Left colon (tissue), 2 donors: ENCODE measurements around the gene PIK3AP1. TPM values are rescaled to one million over a fixed set of nuclear protein-coding genes. Genes with fewer than 3 reads are reported as not detected.
"Not testable (repeated sequence)": the region's sequence is repeated elsewhere in the genome, so short reads cannot be mapped to it uniquely, and the experiment has no call there.

Source experiments
- ATAC-seq: fragments of 200-7000 bp; cut with Tn5 transposase; one replicate; pipeline ENCODE4 v1.9.1; 2020; ENCODE audit warnings: mild to moderate bottlenecking, moderate library complexity
- DNase-seq, 2 donors: peaks; one replicate each; pipeline ENCODE4 v3.0.0-alpha.2; 2020
- intact Hi-C, 2 donors: fragments of 100-400 bp; cut with DNase I in 1 of 2; cut with micrococcal nuclease in 1 of 2; formaldehyde crosslinking; loops; one replicate each; pipeline versions ENCODE4 v1.11.2 to v1.14.0; 2022; cut with DNase I, micrococcal nuclease
- total RNA-seq, 2 donors: library from RNA; stranded (reverse); fragmentation: NEBNext Ultra II Directional; extraction: Animal tissue kit (Norgen Biotek cat#: 25700); gene quantifications; one replicate each; pipeline ENCODE4 v1.2.1, GENCODE V29; 2021
- donor health status: DM: no; HTN: no; CAD: no.
- donor health status: DM: yes; HTN: yes; CAD: no.

PIK3AP1 gene
- total RNA-seq, 2 donors from 2014 or later = 10.1 to 13.0 TPM

DNA sequence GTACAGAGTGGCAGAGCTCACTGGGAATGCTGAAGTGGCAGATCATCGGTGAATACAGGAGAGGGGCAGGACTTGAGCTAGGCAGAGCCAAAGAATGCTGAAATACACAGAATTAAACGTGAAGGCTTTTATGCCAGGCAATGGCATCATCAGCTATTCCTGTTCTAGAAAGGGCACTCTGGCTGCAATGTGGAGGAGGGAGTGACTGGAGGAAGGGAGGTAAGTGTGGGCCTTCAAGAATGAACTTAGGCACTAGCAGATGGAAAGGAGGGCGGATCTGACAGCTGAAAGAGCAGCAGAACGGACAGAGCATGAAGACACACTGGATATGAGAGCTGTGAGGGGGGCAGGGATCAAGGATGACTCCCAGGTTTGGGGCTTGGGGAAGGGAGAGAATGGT is 121.5 kb downstream of the PIK3AP1 start:
- ATAC-seq = peak; percentile 68
- intact Hi-C loops = no loop called here
- peak in 1 of 2 donors; percentile 30 for DNase-seq

DNA sequence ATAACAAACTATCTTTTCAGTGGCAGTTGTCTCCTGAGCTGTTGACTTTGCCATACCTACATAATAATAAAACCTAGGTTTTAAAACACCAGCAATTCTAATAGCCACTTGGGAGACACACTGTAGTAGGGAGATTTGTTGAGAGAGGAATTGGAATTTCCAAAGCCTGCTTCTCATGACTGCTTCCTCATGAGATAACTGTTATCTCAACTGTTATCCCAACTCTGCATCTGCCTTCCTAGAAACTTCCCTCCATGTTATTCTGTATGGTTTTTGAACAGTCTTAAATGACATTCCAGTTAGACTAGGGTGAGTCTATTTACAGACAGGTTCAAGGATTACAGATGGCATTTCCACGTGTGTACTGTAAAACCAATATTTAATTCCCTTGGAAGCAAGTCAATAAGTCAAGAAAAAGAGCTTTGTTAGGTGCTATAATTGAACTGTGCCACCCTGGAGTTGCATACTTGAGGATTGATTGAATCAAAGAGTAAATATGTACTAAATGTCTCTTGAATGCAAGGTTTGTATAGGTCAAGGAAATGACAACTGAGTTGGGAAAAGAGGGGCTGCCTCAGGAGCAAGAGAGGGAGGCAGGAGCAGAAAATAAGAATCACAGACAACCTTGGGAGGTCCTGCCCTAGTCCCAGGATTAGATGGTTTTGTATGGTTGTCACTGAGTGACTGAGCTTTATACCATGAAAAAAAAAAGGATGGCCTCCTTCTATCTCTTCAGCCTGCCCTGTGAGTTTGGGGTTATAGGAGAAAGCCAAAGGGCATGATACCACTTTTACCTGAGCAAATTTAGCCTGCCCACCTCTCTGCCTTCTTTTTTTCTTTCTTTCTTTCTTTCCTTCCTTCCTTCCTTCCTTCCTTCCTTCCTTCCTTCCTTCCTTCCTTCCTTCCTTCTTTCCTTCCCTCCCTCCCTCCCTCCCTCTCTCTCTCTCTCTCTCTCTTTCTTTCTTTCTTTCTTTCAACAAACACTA is 123.6 kb downstream of the PIK3AP1 start:
- peak; percentile 65 for ATAC-seq
- no peak for DNase-seq

DNA sequence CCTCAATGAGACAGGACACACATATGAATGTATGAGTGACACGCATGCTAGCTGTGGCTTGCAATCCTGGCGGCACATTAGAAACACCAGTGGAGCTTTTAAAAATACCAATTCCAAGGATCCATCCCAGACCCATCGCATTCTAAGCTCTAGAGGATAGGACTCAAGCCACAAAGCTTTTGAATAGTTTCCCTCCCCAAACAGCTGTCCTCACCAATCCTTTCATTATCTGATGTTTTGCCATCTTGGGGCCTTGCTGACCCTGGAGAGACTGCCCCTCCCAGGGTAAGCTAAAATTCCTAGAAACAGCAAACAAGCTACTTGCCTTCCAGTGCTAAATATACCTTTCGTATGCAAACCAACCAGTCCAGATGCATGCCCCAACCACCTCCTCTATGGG is 124.6 kb downstream of the PIK3AP1 start:
- DNase-seq (no peak), ATAC-seq (no peak)
- intact Hi-C loops = no loop called here

More for the DNA sequence above, 123.6 kb downstream of the PIK3AP1 start:
- intact Hi-C loops = no loop called here

DNA sequence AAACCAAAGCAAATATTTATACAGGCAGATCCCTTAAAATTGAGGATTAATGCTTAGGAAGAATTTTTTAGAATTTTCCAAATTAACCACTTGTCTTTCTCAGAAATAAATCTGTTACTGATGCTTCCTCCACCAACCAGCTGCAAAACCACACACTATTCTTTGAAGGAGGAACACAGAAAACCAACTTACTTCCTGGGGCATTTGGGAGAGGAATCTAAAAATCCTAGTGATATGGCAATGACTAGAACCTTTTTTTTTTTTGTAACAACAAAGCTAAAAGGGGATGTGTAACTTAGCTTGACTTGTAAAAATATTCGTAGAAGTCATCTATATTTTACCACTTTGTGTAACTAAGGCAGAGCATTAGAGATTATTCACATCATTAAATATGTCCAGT is 128.4 kb downstream of the PIK3AP1 start:
- DNase-seq (no peak), ATAC-seq (no peak)
- intact Hi-C loops = no loop called here

DNA sequence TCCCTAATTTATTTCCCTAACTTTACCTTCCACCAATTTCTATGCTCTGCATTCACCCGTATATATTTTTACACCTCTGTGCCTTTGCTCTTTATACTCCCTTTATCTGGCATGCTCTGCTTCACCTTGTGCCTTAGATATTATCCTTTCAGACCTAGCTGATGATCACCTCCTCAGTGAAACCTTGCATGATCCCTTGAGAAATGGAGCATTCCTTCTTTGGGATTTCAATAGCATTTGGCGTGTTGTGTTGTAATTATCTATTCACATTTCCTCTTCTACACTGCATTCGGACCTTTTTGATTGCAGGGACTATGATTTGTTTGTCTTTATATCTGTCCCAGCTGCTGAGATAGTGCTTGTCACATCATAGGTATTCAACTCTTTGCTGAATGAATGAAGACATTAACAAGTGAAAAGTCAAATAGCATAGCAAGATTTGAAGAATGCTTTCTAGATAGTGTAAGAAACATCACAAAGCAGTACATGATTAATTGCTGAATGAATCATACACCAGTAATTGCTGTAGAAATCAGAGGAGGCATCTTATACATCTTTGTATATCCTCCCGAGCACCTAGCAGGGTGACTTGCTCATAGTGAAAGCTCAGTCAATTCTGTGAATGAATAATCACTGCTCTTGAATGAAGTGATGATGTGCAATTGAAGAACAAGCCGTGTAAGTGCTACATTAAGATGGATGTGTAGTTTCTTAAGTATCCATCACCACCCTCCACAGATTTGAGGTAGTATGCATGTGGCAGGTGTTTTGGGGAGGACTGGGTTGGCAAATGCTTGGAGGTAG is 131.5 kb downstream of the PIK3AP1 start:
- peak; percentile 1 for ATAC-seq
- intact Hi-C loops = no loop called here

DNA sequence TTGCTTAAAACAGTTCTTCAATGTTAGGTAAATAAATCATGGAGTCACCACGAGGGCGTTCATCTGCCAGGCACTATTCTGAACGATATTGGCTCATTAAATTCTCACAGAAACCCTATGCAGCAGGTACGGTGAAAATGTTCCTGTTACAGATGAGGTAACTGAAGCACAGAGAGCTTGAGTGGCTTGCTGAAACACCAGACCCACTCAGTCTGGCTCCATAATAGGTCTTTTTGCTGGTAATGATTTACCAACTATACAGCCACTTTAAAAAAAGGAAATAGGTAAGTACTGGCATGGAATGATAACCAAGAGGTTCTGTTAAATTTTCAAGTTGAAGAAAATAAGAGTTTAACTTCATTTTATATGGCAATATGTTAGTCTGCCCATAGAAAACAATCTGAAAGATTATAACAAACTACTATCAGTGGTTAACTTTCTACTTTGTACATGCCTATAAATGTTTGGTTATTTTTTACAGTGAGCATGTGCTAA is 132.2 kb downstream of the PIK3AP1 start:
- intact Hi-C loops = no loop called here
- DNase-seq (no peak), ATAC-seq (peak; percentile 56)

More for the DNA sequence above, 131.5 kb downstream of the PIK3AP1 start:
- DNase-seq = no peak

DNA sequence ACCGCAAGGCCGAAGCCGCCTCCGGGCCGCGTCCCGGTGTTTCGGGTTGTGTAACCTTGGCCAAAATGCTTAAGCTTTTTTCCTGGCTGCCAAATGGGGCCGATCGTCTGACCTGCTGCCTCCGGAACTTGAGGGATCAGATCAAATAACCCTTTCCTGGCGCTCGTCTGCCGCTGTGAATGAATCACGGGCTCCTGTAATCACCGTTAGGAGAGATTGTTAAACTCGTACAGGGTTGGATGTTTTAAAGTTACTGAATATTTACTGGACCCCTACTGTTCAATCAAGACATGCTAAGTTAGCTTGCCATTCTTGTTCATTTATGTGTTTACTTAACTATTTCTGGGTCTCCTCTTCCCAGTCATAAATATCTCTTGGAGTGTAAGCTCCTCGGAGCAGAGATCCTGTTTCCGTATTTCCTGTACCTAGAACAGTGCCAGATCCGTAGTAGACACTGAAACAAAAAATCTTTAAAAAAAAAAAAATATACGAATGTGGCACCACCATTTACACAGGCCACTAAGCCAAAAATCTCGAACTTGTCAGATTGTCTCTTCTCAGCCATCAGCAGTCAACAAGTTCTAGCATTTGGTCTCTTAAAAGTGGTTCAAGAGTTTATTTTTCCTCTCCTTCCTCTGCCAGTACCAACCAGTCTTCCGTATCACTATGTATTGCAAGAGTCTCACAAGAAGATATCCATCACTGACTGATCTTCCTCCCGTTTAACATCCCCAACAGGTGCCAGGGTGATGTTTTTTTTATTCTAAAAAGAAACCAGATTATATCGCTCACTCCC is 132.9 kb downstream of the PIK3AP1 start:
- DNase-seq (peak; percentile 58 to 65), ATAC-seq (peak; percentile 1)
- intact Hi-C loops = no loop called here

DNA sequence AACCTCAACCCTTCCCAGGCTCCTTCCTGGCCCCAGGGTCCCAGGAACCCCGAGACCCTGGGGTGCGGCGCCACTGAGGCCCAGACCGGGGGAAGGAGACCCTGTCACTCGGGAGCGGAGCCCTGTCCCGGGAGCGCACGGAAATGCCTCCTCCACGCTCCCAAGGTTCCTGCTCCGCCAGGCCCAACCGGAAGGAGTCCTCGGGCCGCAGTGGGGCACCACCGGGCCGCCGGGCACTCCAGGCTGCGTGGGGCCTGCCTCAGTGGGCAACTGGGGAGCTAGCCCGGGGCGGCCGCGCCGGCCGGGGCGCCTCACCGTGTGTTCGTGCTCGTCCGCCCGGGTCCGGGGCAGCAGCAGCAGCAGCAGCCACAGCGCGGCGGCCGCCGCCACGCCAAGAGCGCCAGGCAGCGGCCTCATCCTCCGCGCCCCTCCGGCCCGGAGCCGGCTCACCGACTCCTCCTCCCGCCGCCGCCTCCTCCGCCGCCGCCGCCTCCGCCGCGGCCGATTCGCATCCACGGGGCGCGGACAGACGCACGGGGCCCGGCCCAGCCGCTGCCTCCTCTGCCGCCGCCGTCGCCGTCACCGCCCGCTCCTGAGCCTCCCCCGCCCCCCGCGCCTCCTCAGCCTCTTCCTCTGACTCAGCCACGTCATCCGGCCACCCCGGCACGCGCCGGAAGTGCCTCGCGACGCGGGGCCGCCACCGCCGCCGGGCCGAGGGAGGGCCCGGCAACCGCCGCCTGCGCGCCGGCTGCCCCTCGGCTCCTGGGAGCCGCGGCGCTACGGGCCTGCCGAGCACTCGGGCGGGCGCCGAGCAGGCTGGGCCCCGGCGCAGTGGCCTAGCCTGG is 133.7 kb downstream of the PIK3AP1 start, which contains the start of gene TM9SF3:
TSS of gene TM9SF3 (minus strand) at position 594 of the 845 bp plus-strand sequence. CDS start at position 417, 177 bp downstream.
- DNase-seq (peak; percentile 93 to 96), ATAC-seq (peak; percentile 72)
- intact Hi-C loops = no loop called here

DNA sequence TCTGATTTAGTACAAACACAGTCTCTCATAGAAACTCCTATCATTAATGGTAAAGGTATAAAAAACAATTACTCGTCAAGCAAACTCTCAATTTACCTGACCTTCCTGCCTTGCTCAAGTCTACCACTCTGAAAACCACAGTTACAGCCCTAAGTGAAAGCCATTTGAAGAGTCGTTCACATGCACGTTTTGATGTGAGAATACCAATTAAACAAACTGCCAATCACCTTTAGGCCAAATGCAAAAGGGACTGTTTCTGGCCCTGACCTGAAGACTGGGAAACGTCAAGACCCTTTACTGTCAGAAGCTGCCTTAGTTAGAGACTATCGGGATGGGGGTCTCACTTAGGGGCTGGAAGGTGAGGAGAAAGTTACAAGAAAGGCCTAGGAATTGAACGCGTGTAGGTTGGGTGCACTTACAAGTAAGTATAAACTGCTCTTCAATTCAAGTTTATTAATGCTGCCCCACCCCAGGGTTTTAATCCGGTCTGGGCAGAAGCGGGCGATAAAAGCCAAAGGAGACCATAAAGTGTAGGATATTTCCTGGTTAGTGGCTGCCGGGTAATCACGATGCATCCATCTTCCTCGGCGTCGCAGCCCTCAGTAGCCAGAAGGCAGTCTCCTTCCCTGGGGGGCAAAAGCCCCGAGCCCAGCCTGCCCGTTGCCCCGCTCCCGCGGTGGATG is 134.4 kb downstream of the PIK3AP1 start:
- intact Hi-C loops = no loop called here
- ATAC-seq (peak; percentile 71), DNase-seq (peak; percentile 73 to 76)

DNA sequence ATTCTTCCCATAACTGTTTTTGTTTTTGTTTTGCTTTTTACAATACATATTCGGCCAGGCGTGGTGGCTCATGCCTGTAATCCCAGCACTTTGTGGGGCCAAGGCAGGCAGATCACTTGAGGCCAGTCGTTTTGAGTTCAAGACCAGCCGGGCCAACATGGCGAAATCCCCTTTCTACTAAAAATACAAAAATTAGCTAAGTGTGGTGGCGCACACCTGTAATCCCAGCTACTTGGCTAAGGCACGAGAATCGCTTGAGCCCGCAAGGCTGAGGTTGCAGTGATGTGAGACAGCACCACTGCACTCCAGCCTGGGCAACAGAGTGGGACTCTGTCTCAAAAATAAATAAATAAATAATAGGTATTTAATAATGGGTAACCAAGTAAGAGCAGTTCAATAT is 135.8 kb downstream of the PIK3AP1 start:
- intact Hi-C loops = no loop called here
- DNase-seq = no peak
- ATAC-seq = no peak

DNA sequence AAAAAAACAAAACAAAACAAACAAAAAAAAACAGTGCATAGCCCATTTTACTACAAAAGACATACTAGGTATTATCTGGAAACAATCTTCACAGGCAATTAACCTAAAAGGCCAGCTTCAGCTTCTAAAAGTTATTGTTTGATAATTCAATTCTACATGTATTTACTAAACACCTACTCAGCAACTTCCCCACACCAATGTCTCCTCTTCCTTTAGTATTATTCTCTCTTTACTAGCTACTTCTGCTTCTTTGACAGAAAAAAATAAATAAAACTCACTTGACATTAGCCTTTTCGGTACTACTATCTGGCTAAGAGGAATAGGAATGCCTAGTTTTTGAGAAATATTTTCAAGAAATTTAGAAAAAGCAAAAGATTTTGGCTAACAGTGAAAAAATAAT is 136.3 kb downstream of the PIK3AP1 start:
- DNase-seq (no peak), ATAC-seq (no peak)
- intact Hi-C loops = no loop called here

DNA sequence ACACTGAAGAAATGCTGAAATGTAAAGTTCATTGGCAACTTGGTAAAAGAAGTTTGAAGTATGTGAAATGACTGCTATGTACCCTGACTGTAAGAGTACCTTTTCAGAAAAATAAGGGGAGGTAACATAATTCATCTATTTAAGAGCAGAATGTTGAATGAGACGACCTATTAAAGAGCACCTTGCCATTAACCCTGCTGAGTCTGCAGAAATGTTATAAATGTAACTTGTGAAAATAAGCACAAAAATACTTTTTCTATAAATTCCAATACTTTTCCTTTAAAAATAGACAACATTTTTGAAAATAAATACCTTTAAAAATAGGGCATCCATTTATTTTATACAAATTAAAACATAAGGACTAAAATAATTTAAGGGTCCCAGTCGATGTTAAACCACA is 141.2 kb downstream of the PIK3AP1 start:
- intact Hi-C loops = no loop called here
- no peak for DNase-seq
- no peak for ATAC-seq

DNA sequence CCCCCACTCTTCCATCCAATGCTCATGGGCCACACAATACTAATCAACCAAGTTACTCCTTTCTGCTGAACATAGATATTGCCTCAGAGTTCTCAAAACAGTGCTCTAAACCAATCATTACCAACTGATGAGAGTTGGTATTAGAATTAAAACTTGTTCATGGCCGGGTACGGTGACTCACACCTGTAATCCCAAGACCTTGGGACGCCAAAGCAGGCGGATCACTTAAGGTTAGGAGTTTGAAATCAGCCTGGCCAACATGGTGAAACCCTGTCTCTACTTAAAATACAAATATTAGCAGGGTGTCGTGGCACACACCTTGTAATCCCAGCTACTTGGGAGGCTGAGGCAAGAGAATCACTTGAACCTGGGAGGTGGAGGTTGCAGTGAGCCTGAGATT is 141.7 kb downstream of the PIK3AP1 start:
- DNase-seq (no peak), ATAC-seq (peak; percentile 9)
- intact Hi-C loops = no loop called here

DNA sequence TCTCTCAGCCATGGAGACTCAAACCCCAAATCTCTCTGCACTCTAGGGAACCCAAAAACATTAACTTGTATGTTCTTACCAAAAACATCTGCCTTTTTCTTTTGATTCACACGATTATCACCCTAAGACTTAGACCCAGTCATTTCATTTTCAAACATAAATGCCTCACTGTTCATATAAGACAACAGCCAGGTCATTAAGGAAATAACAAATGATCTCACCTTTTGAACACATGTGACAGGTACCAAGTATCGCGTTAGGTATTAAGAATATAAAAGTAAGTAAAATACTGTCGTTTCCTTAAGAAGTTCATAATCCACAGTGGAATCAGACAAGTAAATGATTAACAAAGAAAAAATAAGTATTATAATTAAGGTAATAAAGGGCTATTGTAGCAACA is 142.3 kb downstream of the PIK3AP1 start:
- ATAC-seq = peak; percentile 62
- DNase-seq = no peak
- intact Hi-C loops = no loop called here

DNA sequence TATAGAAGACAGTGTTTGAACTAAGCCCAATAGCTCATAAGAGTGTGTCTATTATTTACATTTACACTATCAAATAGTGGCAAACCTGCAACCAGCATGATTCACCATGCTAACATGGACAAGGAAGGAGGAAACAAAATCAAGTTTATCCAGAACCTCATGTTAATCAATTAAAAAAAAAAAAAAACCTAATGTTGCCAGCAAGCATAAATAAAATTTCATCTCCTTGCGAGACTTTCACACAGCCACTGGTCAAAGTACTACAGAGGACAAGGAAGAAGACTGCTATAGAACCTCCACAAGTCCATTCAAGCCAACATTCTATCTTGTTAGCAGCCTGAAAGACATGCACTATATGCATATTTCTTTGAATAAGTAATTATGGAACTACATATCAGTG is 143.2 kb downstream of the PIK3AP1 start:
- peak; percentile 83 for ATAC-seq
- DNase-seq = no peak
- intact Hi-C loops = no loop called here

DNA sequence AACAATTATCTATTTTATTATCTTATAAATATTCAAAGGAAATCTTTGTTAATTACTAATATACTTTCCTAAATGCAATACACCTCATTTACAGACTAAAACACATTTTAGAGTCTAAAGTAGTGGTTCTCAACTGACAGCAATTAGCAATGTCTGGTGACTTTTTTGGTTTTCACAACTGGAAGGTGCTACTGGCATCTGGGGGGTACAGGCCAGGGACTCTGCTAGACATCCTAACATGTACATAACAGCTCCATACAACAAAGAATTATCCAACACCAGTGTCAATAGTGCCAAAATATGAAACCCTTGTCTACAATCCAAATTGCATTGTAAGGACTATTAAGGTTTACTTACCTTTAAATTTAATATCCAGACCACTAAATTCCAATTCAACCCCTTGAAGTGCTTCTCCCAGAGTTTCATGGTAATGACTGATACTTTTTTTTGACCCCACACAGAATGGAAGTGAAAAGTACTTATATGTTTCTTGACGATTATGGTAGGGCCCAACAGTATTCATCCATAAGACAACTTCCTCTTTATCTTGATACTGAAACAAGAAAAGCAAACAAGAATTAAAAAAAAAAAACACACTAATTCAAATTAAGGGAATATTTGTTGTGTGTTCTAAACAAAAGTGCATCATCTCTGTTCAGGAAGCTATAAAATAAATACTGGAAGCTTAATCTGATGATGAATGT is 143.9 kb downstream of the PIK3AP1 start:
- peak; percentile 5 for ATAC-seq
- DNase-seq = no peak
- intact Hi-C loops = no loop called here

DNA sequence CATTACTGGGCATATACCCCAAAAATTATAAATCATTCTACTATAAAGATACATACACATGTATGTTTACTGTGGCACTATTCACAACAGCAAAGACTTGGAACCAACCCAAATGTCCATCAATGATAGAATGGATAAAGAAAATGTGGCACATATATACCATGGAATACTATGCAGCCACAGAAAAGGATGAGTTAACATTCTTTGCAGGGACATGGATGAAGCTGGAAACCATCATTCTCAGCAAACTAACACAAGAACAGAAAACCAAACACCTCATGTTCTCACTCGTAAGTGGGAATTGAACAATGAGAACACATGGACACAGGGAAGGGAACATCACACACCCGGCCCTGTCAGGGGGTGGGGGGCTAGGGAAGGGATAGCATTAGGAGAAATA is 145.8 kb downstream of the PIK3AP1 start:
- ATAC-seq, intact Hi-C loops, DNase-seq: not testable (repeated sequence)
